ENCODE data around the gene FGD6. TPM values are rescaled to one million over a fixed set of nuclear protein-coding genes. Genes with fewer than 3 reads are reported as not detected.
"Not testable (repeated sequence)": the region's sequence is repeated elsewhere in the genome, so short reads cannot be mapped to it uniquely, and the experiment has no call there.

Gene FGD6
- total and polyA plus RNA-seq, 9 donors, result 3.4 to 7.6 (median 4.0) TPM

- no peak for DNase-seq
- Histone ChIP-seq H3K27ac (ENCODE audit: low read length) (no peak overlapping the region), H3K4me3 (ENCODE audit: low read length) (no peak overlapping the region), H3K36me3 (ENCODE audit: control insufficient read depth, insufficient read depth, low read length) (no peaks in the 10 kb centered on the region), H3K27me3 (ENCODE audit: control insufficient read depth, insufficient read depth, low read length) (no peaks in the 10 kb centered on the region), H3K9me3 (replicated peaks; ENCODE audit: control insufficient read depth, low read depth, low read length) (no peaks in the 10 kb centered on the region), H3K4me1 (ENCODE audit: control insufficient read depth, insufficient read depth, low read length) (no peaks in the 10 kb centered on the region)
- no CpG with 5 or more reads among the region's 4 CpGs for WGBS (ENCODE audit: insufficient coverage)
Observed at GRCh38 chr12:95198914-95199313, 18.4 kb downstream of the FGD6 start.

GRCh38 chr12:95197636-95198035, 19.6 kb downstream of the FGD6 start:
- H3K9me3 ChIP-seq (replicated peaks; ENCODE audit: control insufficient read depth, low read depth, low read length), result no peaks in the 10 kb centered on the region
- no peaks in the 10 kb centered on the region for H3K36me3 ChIP-seq (ENCODE audit: control insufficient read depth, insufficient read depth, low read length)
- DNase-seq, result no peak
- no peaks in the 10 kb centered on the region for H3K4me1 ChIP-seq (ENCODE audit: control insufficient read depth, insufficient read depth, low read length)
- no peak overlapping the region for H3K4me3 ChIP-seq (ENCODE audit: low read length)
- H3K27ac ChIP-seq (ENCODE audit: low read length), result no peak overlapping the region
- 20% methylated on average over 1 of the region's 2 CpGs for WGBS (ENCODE audit: insufficient coverage)
- H3K27me3 ChIP-seq (ENCODE audit: control insufficient read depth, insufficient read depth, low read length), result no peaks in the 10 kb centered on the region

GRCh38 chr12:95196875-95197569, 20.2 kb downstream of the FGD6 start:
- H3K27me3 ChIP-seq (ENCODE audit: control insufficient read depth, insufficient read depth, low read length); H3K27ac ChIP-seq (ENCODE audit: low read length); DNase-seq; H3K4me3 ChIP-seq (ENCODE audit: low read length); H3K4me1 ChIP-seq (ENCODE audit: control insufficient read depth, insufficient read depth, low read length); H3K9me3 ChIP-seq (replicated peaks; ENCODE audit: control insufficient read depth, low read depth, low read length); H3K36me3 ChIP-seq (ENCODE audit: control insufficient read depth, insufficient read depth, low read length): not testable (repeated sequence)
- WGBS (ENCODE audit: insufficient coverage), result 75% methylated on average over 2 of the region's 7 CpGs

GRCh38 chr12:95195122-95195521, 22.1 kb downstream of the FGD6 start:
- no peak for DNase-seq
- Histone ChIP-seq H3K36me3 (ENCODE audit: control insufficient read depth, insufficient read depth, low read length) (no peaks in the 10 kb centered on the region), H3K27ac (ENCODE audit: low read length) (no peak overlapping the region), H3K27me3 (ENCODE audit: control insufficient read depth, insufficient read depth, low read length) (no peaks in the 10 kb centered on the region), H3K9me3 (replicated peaks; ENCODE audit: control insufficient read depth, low read depth, low read length) (no peaks in the 10 kb centered on the region), H3K4me3 (ENCODE audit: low read length) (no peak overlapping the region), H3K4me1 (ENCODE audit: control insufficient read depth, insufficient read depth, low read length) (no peaks in the 10 kb centered on the region)
- no CpG with 5 or more reads among the region's 3 CpGs for WGBS (ENCODE audit: insufficient coverage)

- no peak for DNase-seq
- 78% methylated on average over 3 of the region's 3 CpGs for WGBS (ENCODE audit: insufficient coverage)
- no peaks in the 10 kb centered on the region for H3K36me3 ChIP-seq (ENCODE audit: control insufficient read depth, insufficient read depth, low read length)
- H3K4me3 ChIP-seq (ENCODE audit: low read length), result no peak overlapping the region
- H3K4me1 ChIP-seq (ENCODE audit: control insufficient read depth, insufficient read depth, low read length), result no peaks in the 10 kb centered on the region
- H3K27ac ChIP-seq (ENCODE audit: low read length), result no peak overlapping the region
- no peaks in the 10 kb centered on the region for H3K27me3 ChIP-seq (ENCODE audit: control insufficient read depth, insufficient read depth, low read length)
- no peaks in the 10 kb centered on the region for H3K9me3 ChIP-seq (replicated peaks; ENCODE audit: control insufficient read depth, low read depth, low read length)
Observed at GRCh38 chr12:95193139-95193538, 24.1 kb downstream of the FGD6 start.

GRCh38 chr12:95192271-95192670, 25.0 kb downstream of the FGD6 start:
- DNase-seq, result no peak
- H3K36me3 ChIP-seq (ENCODE audit: control insufficient read depth, insufficient read depth, low read length), result no peaks in the 10 kb centered on the region
- no peak overlapping the region for H3K4me3 ChIP-seq (ENCODE audit: low read length)
- H3K27ac ChIP-seq (ENCODE audit: low read length), result no peak overlapping the region
- H3K27me3 ChIP-seq (ENCODE audit: control insufficient read depth, insufficient read depth, low read length), result no peaks in the 10 kb centered on the region
- H3K9me3 ChIP-seq (replicated peaks; ENCODE audit: control insufficient read depth, low read depth, low read length), result no peaks in the 10 kb centered on the region
- no peaks in the 10 kb centered on the region for H3K4me1 ChIP-seq (ENCODE audit: control insufficient read depth, insufficient read depth, low read length)

- DNase-seq, result peak; percentile 28
- no peak overlapping the region for H3K4me3 ChIP-seq (ENCODE audit: low read length)
- WGBS (ENCODE audit: insufficient coverage), result no CpG with 5 or more reads among the region's 1 CpG
- no peaks in the 10 kb centered on the region for H3K36me3 ChIP-seq (ENCODE audit: control insufficient read depth, insufficient read depth, low read length)
- no peaks in the 10 kb centered on the region for H3K9me3 ChIP-seq (replicated peaks; ENCODE audit: control insufficient read depth, low read depth, low read length)
- H3K27ac ChIP-seq (ENCODE audit: low read length), result no peak overlapping the region
- H3K4me1 ChIP-seq (ENCODE audit: control insufficient read depth, insufficient read depth, low read length), result no peaks in the 10 kb centered on the region
- no peaks in the 10 kb centered on the region for H3K27me3 ChIP-seq (ENCODE audit: control insufficient read depth, insufficient read depth, low read length)
Observed at GRCh38 chr12:95191060-95191696, 26.1 kb downstream of the FGD6 start.

- WGBS (ENCODE audit: insufficient coverage), result no CpG with 5 or more reads among the region's 5 CpGs
- H3K9me3 ChIP-seq (replicated peaks; ENCODE audit: control insufficient read depth, low read depth, low read length), result no peaks in the 10 kb centered on the region
- no peak overlapping the region for H3K27ac ChIP-seq (ENCODE audit: low read length)
- no peak for DNase-seq
- H3K27me3 ChIP-seq (ENCODE audit: control insufficient read depth, insufficient read depth, low read length), result no peaks in the 10 kb centered on the region
- no peaks in the 10 kb centered on the region for H3K36me3 ChIP-seq (ENCODE audit: control insufficient read depth, insufficient read depth, low read length)
- no peak overlapping the region for H3K4me3 ChIP-seq (ENCODE audit: low read length)
- no peaks in the 10 kb centered on the region for H3K4me1 ChIP-seq (ENCODE audit: control insufficient read depth, insufficient read depth, low read length)
Observed at GRCh38 chr12:95187865-95188415, 29.3 kb downstream of the FGD6 start.

- H3K27ac ChIP-seq (ENCODE audit: low read length), result no peak overlapping the region
- no peaks in the 10 kb centered on the region for H3K9me3 ChIP-seq (replicated peaks; ENCODE audit: control insufficient read depth, low read depth, low read length)
- DNase-seq, result no peak
- no peaks in the 10 kb centered on the region for H3K4me1 ChIP-seq (ENCODE audit: control insufficient read depth, insufficient read depth, low read length)
- H3K27me3 ChIP-seq (ENCODE audit: control insufficient read depth, insufficient read depth, low read length), result no peaks in the 10 kb centered on the region
- no peak overlapping the region for H3K4me3 ChIP-seq (ENCODE audit: low read length)
- no peaks in the 10 kb centered on the region for H3K36me3 ChIP-seq (ENCODE audit: control insufficient read depth, insufficient read depth, low read length)
Observed at GRCh38 chr12:95185854-95186253, 31.4 kb downstream of the FGD6 start.

- no peaks in the 10 kb centered on the region for H3K27me3 ChIP-seq (ENCODE audit: control insufficient read depth, insufficient read depth, low read length)
- DNase-seq, result no peak
- H3K4me1 ChIP-seq (ENCODE audit: control insufficient read depth, insufficient read depth, low read length), result no peaks in the 10 kb centered on the region
- no peak overlapping the region for H3K27ac ChIP-seq (ENCODE audit: low read length)
- H3K36me3 ChIP-seq (ENCODE audit: control insufficient read depth, insufficient read depth, low read length), result no peaks in the 10 kb centered on the region
- H3K4me3 ChIP-seq (ENCODE audit: low read length), result no peak overlapping the region
- H3K9me3 ChIP-seq (replicated peaks; ENCODE audit: control insufficient read depth, low read depth, low read length), result no peaks in the 10 kb centered on the region
- no CpG with 5 or more reads among the region's 8 CpGs for WGBS (ENCODE audit: insufficient coverage)
Observed at GRCh38 chr12:95185072-95185471, 32.2 kb downstream of the FGD6 start.
